ENCODE measurements around the gene FANK1.

FANK1 gene

DNA sequence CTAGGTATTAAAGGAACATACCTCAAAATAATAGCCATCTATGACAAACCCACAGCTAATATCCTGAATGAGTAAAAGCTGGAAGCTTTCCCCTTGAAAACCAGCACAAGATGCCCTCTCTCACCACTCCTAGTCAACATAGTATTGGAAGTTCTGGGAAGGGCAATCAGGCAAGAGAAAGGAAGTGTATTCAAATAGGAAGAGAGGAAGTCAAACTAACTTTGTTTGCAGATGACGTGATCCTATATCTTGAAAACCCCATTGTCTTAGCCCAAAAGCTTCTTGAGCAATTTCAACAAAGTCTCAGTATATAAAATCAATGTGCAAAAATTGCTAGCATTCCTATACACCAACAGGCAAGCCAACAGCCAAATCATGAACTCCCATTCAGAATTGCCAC lies 131.3 kb downstream of the FANK1 start:
- H3K4me3 ChIP-seq (replicated peaks; ENCODE audit: insufficient read depth, low read length): no peak overlapping the region
- no peak for TF ChIP-seq GABPA (IDR thresholded peaks at IDR 0.05; ENCODE audit: low read depth)
- TF ChIP-seq POLR2AphosphoS5 (IDR thresholded peaks at IDR 0.05; ENCODE audit: low read depth): no peak
- TF ChIP-seq, protein P1, sequence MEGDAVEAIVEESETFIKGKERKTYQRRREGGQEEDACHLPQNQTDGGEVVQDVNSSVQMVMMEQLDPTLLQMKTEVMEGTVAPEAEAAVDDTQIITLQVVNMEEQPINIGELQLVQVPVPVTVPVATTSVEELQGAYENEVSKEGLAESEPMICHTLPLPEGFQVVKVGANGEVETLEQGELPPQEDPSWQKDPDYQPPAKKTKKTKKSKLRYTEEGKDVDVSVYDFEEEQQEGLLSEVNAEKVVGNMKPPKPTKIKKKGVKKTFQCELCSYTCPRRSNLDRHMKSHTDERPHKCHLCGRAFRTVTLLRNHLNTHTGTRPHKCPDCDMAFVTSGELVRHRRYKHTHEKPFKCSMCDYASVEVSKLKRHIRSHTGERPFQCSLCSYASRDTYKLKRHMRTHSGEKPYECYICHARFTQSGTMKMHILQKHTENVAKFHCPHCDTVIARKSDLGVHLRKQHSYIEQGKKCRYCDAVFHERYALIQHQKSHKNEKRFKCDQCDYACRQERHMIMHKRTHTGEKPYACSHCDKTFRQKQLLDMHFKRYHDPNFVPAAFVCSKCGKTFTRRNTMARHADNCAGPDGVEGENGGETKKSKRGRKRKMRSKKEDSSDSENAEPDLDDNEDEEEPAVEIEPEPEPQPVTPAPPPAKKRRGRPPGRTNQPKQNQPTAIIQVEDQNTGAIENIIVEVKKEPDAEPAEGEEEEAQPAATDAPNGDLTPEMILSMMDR (IDR thresholded peaks at IDR 0.05; ENCODE audit: insufficient read depth, low read length): no peak
- TF ChIP-seq, protein P2, sequence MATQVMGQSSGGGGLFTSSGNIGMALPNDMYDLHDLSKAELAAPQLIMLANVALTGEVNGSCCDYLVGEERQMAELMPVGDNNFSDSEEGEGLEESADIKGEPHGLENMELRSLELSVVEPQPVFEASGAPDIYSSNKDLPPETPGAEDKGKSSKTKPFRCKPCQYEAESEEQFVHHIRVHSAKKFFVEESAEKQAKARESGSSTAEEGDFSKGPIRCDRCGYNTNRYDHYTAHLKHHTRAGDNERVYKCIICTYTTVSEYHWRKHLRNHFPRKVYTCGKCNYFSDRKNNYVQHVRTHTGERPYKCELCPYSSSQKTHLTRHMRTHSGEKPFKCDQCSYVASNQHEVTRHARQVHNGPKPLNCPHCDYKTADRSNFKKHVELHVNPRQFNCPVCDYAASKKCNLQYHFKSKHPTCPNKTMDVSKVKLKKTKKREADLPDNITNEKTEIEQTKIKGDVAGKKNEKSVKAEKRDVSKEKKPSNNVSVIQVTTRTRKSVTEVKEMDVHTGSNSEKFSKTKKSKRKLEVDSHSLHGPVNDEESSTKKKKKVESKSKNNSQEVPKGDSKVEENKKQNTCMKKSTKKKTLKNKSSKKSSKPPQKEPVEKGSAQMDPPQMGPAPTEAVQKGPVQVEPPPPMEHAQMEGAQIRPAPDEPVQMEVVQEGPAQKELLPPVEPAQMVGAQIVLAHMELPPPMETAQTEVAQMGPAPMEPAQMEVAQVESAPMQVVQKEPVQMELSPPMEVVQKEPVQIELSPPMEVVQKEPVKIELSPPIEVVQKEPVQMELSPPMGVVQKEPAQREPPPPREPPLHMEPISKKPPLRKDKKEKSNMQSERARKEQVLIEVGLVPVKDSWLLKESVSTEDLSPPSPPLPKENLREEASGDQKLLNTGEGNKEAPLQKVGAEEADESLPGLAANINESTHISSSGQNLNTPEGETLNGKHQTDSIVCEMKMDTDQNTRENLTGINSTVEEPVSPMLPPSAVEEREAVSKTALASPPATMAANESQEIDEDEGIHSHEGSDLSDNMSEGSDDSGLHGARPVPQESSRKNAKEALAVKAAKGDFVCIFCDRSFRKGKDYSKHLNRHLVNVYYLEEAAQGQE (IDR thresholded peaks at IDR 0.05; ENCODE audit: insufficient replicate concordance, low read depth): no peak
- TF ChIP-seq SPI1 (IDR thresholded peaks at IDR 0.05; ENCODE audit: borderline replicate concordance, low read depth): no peak
- no peak for DNase-seq (ENCODE audit: low read depth in 1 of 2, low spot score in 1 of 2)
- H3K27me3 ChIP-seq (ENCODE audit: insufficient read depth, poor library complexity, severe bottlenecking): no peaks in the 10 kb centered on the region
- H3K27ac ChIP-seq (replicated peaks): no peak overlapping the region

DNA sequence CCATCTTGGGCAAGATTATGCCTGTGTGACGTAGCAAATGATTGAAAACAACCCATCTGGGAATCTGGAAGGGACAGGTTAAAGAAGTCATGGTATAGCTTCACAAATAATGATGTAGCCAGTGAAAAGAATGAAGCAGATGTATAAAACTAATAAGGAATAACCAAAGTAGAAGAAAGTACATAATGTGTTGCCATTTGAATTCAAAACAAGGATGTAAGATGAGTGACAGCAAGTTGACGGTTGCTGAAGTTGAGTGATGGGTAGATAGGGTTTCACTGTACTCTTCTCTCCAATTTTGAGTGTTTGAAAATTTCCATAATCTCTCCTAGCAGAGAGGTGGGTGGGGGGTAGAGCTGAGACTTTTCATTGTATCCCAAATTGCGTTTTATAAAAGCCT lies 133.6 kb downstream of the FANK1 start:
- no peak for TF ChIP-seq GABPA (IDR thresholded peaks at IDR 0.05; ENCODE audit: low read depth)
- TF ChIP-seq SPI1 (IDR thresholded peaks at IDR 0.05; ENCODE audit: borderline replicate concordance, low read depth): no peak
- TF ChIP-seq, protein P1 (IDR thresholded peaks at IDR 0.05; ENCODE audit: insufficient read depth, low read length): no peak
- TF ChIP-seq, protein P2 (IDR thresholded peaks at IDR 0.05; ENCODE audit: insufficient replicate concordance, low read depth): no peak
- no peak for TF ChIP-seq POLR2AphosphoS5 (IDR thresholded peaks at IDR 0.05; ENCODE audit: low read depth)
- Histone ChIP-seq H3K27me3 (ENCODE audit: insufficient read depth, poor library complexity, severe bottlenecking) (no peaks in the 10 kb centered on the region), H3K4me3 (replicated peaks; ENCODE audit: insufficient read depth, low read length) (no peak overlapping the region), H3K27ac (replicated peaks) (no peak overlapping the region)
- DNase-seq (ENCODE audit: low read depth in 1 of 2, low spot score in 1 of 2): no peak

DNA sequence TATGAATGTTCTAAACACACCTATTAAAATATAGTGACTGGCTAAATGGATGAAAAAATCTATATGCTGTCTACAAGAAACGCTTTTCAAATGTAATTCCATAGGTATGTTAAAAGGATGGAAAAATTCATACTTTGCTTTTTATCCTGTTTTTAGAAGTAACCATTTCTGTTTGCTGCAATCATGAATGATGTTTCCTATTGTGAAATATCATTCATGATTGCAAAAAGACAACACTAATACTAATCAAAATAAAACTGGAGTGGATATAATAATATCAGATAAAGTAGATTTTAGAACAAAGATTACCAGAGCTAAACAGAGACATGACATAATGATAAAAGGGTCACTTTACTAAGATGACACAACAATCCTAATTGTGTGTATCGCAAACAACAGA lies 138.2 kb downstream of the FANK1 start:
- TF ChIP-seq, protein P1 (IDR thresholded peaks at IDR 0.05; ENCODE audit: insufficient read depth, low read length): no peak
- TF ChIP-seq SPI1 (IDR thresholded peaks at IDR 0.05; ENCODE audit: borderline replicate concordance, low read depth): no peak
- TF ChIP-seq GABPA (IDR thresholded peaks at IDR 0.05; ENCODE audit: low read depth): no peak
- TF ChIP-seq POLR2AphosphoS5 (IDR thresholded peaks at IDR 0.05; ENCODE audit: low read depth): no peak
- TF ChIP-seq, protein P2 (IDR thresholded peaks at IDR 0.05; ENCODE audit: insufficient replicate concordance, low read depth): no peak
- Histone ChIP-seq H3K27ac (replicated peaks) (no peak overlapping the region), H3K4me3 (replicated peaks; ENCODE audit: insufficient read depth, low read length) (no peak overlapping the region), H3K27me3 (ENCODE audit: insufficient read depth, poor library complexity, severe bottlenecking) (no peaks in the 10 kb centered on the region)
- no peak for DNase-seq (ENCODE audit: low read depth in 1 of 2, low spot score in 1 of 2)

Data from HL-60 (cell line).